ENCODE data around the gene RHEX. TPM values are rescaled to one million over a fixed set of nuclear protein-coding genes. Genes with fewer than 3 reads are reported as not detected.

Gene RHEX
- total and polyA plus RNA-seq, 2 donors (not counting 1 experiment from before 2014, with no cell fraction given) = 1.8 to 12.8 TPM

GRCh38 chr1:206107168-206107544 is 54.2 kb downstream of the RHEX start:
- intact Hi-C loops (cut with micrococcal nuclease) = loop anchor here (2.0 kb wide), 1 partner anchor 130 kb away; no protein-coding TSS in a partner anchor
- H3K36me3 ChIP-seq (replicated peaks in 1 of 2; ENCODE audit: control extremely low read depth in 1 of 2, control insufficient read depth in 1 of 2, extremely low read depth in 1 of 2, insufficient read depth in 2 of 2, low read length in 1 of 2) = no peaks in the 10 kb centered on the region

GRCh38 chr1:206108635-206109034 is 55.7 kb downstream of the RHEX start:
- POLR2A ChIA-PET = no interaction called here
- TF ChIP-seq CTCF (IDR thresholded peaks at IDR 0.05) (no peak), EZH2 (IDR thresholded peaks at IDR 0.05; ENCODE audit: borderline replicate concordance, insufficient read depth, low read depth, low read length, poor library complexity, severe bottlenecking) (no peak)

More at GRCh38 chr1:206107168-206107544, 54.2 kb downstream of the RHEX start:
- H3K9me3 Mint-ChIP-seq (ENCODE audit: insufficient read depth) = no peaks in the 10 kb centered on the region
- H3K9me3 ChIP-seq (ENCODE audit: control extremely low read depth in 1 of 3, control insufficient read depth in 2 of 3, insufficient read depth in 1 of 3, low read length in 2 of 3) = no peaks in the 10 kb centered on the region
- no peak overlapping the region for H3K4me2 ChIP-seq (replicated peaks; ENCODE audit: low read depth, low read length, poor library complexity, severe bottlenecking)
- H2AFZ ChIP-seq (ENCODE audit: insufficient read depth, low read depth, low read length, poor library complexity, severe bottlenecking) = no peak overlapping the region
- H3K4me1 ChIP-seq (ENCODE audit: control insufficient read depth in 2 of 2, insufficient read depth in 2 of 2, low read length in 2 of 2) = peaks cover 5 to 6% of the 10 kb centered on the region in 2 donors
- no peak for TF ChIP-seq EZH2 (IDR thresholded peaks at IDR 0.05; ENCODE audit: borderline replicate concordance, insufficient read depth, low read depth, low read length, poor library complexity, severe bottlenecking)
- TF ChIP-seq CTCF (IDR thresholded peaks at IDR 0.05) = no peak
- H4K20me1 ChIP-seq (ENCODE audit: control insufficient read depth, insufficient read depth, low read length, poor library complexity, severe bottlenecking) = no peaks in the 10 kb centered on the region
- no peaks in the 10 kb centered on the region for H3K27me3 Mint-ChIP-seq
- WGBS (ENCODE audit: insufficient coverage) = 82% methylated on average over 4 of the region's 7 CpGs
- H3K79me2 ChIP-seq (ENCODE audit: control insufficient read depth, insufficient read depth, low read length) = no peaks in the 10 kb centered on the region
- H3K4me1 Mint-ChIP-seq = peaks cover 22% of the 10 kb centered on the region
- no peak overlapping the region for H3K4me3 Mint-ChIP-seq
- POLR2A ChIA-PET = interaction anchor here (1.0 to 1.9 kb wide), 2 partner anchors 56 to 76 kb away, joined by 4 to 15 read pairs; no protein-coding TSS in a partner anchor
- no peak overlapping the region for H3K27ac ChIP-seq (ENCODE audit: low read length in 2 of 2)
- no peak overlapping the region for H3K4me3 ChIP-seq (ENCODE audit: control extremely low read depth in 1 of 5, extremely low read depth in 1 of 5, insufficient read depth in 1 of 5, low read depth in 2 of 5, low read length in 4 of 5)
- CTCF ChIA-PET = interaction anchor here (1.0 to 16.1 kb wide), 26 partner anchors 11 to 331 kb away, joined by 3 to 682 read pairs (median 14); partner anchors contain the start of genes CTSE and RAB29
- H3K27ac Mint-ChIP-seq = no peak overlapping the region
- no peak overlapping the region for H3K9ac ChIP-seq (ENCODE audit: low read length)
- DNase-seq (no peak), ATAC-seq (ENCODE audit: low read depth) (no peak)
- no peaks in the 10 kb centered on the region for H3K27me3 ChIP-seq (replicated peaks in 1 of 4; ENCODE audit: control extremely low read depth in 1 of 4, control insufficient read depth in 3 of 4, insufficient read depth in 4 of 4, low read length in 3 of 4)

More at GRCh38 chr1:206108635-206109034, 55.7 kb downstream of the RHEX start:
- H3K27me3 ChIP-seq (replicated peaks in 1 of 4; ENCODE audit: control extremely low read depth in 1 of 4, control insufficient read depth in 3 of 4, insufficient read depth in 4 of 4, low read length in 3 of 4) = no peaks in the 10 kb centered on the region
- no peak overlapping the region for H2AFZ ChIP-seq (ENCODE audit: insufficient read depth, low read depth, low read length, poor library complexity, severe bottlenecking)
- H3K4me1 ChIP-seq (ENCODE audit: control insufficient read depth in 2 of 2, insufficient read depth in 2 of 2, low read length in 2 of 2) = peaks cover 3 to 5% of the 10 kb centered on the region in 2 donors
- no peak overlapping the region for H3K27ac ChIP-seq (ENCODE audit: low read length in 2 of 2)
- Mint-ChIP-seq H3K27ac (no peak overlapping the region), H3K4me3 (no peak overlapping the region), H3K9me3 (ENCODE audit: insufficient read depth) (no peaks in the 10 kb centered on the region), H3K27me3 (no peaks in the 10 kb centered on the region), H3K4me1 (peaks cover 15% of the 10 kb centered on the region)
- H3K36me3 ChIP-seq (replicated peaks in 1 of 2; ENCODE audit: control extremely low read depth in 1 of 2, control insufficient read depth in 1 of 2, extremely low read depth in 1 of 2, insufficient read depth in 2 of 2, low read length in 1 of 2) = no peaks in the 10 kb centered on the region
- DNase-seq (no peak), ATAC-seq (ENCODE audit: low read depth) (no peak)
- H3K4me3 ChIP-seq (ENCODE audit: control extremely low read depth in 1 of 5, extremely low read depth in 1 of 5, insufficient read depth in 1 of 5, low read depth in 2 of 5, low read length in 4 of 5) = no peak overlapping the region
- no peaks in the 10 kb centered on the region for H4K20me1 ChIP-seq (ENCODE audit: control insufficient read depth, insufficient read depth, low read length, poor library complexity, severe bottlenecking)
- intact Hi-C loops (cut with micrococcal nuclease) = no loop called here
- no CpG with 5 or more reads among the region's 2 CpGs for WGBS (ENCODE audit: insufficient coverage)
- no peak overlapping the region for H3K9ac ChIP-seq (ENCODE audit: low read length)
- CTCF ChIA-PET = interaction anchor here (0.7 to 16.1 kb wide), 12 partner anchors 12 to 189 kb away, joined by 3 to 682 read pairs (median 18); partner anchors contain the start of gene CTSE
- H3K4me2 ChIP-seq (replicated peaks; ENCODE audit: low read depth, low read length, poor library complexity, severe bottlenecking) = no peak overlapping the region
- H3K9me3 ChIP-seq (ENCODE audit: control extremely low read depth in 1 of 3, control insufficient read depth in 2 of 3, insufficient read depth in 1 of 3, low read length in 2 of 3) = no peaks in the 10 kb centered on the region
- H3K79me2 ChIP-seq (ENCODE audit: control insufficient read depth, insufficient read depth, low read length) = no peaks in the 10 kb centered on the region
